HepG2 (cell line): ENCODE measurements around the gene PPP1R16B. TPM values are rescaled to one million over a fixed set of nuclear protein-coding genes. Genes with fewer than 3 reads are reported as not detected.

Source experiments
- ATAC-seq: fragments of 200-7000 bp; cut with Tn5 transposase; 3 replicates; pipeline ENCODE4 v1.9.1; 2020; ENCODE audit warnings: mild to moderate bottlenecking, moderate library complexity
- BruUV-seq: library from RNA; stranded (reverse); fragments of 400-500 nt; replicated peaks from 2 replicates; lab custom pipeline; 2021; lab: Mats Ljungman, UMichigan
- CTCF ChIA-PET: fragments of 300-600 bp; formaldehyde crosslinking; extraction: SDS; loops from one replicate; lab custom pipeline; 2021; ENCODE audit warnings: low total read pairs, inconsistent platforms, low intra/inter-chr PET ratio; lab: Yijun Ruan, JAX
- POLR2A ChIA-PET: fragments of 350-600 bp; sonication (Branson Sonifier 250); formaldehyde crosslinking; loops from one replicate; lab custom pipeline; 2020; ENCODE audit warnings: antibody characterized with exemption, inconsistent platforms; lab: Yijun Ruan, JAX
- DNase-seq: peaks from one replicate; pipeline ENCODE4 v3.0.0-alpha.2; 2015; ENCODE audit warnings: low spot score
- FAIRE-seq: peaks from 3 replicates; lab custom pipeline; 2011; peaks lifted over from hg19 to GRCh38; lab: Jason Lieb, UNC
- H2AFZ ChIP-seq: one replicate; pipeline ENCODE4 v1.6.1; 2011; ENCODE audit warnings: low read length, inconsistent platforms
- H3K27ac ChIP-seq: fragments of 300-600 bp; 3 replicates; pipeline ENCODE4 v1.8.0; 2011; ENCODE audit warnings: mixed run types, mild to moderate bottlenecking, mixed read lengths, low read length, inconsistent platforms; ENCODE audit not compliant: insufficient read depth; ENCODE audit errors: extremely low read length
- H3K27me3 ChIP-seq, 2 experiments: fragments of 200-600 bp in 1 of 2; 2 replicates in 1 of 2; 3 replicates in 1 of 2; pipeline versions ENCODE4 v1.6.0 to v1.8.0; 2011; ENCODE audit warnings: low read length in 2 of 2, mild to moderate bottlenecking in 2 of 2, moderate library complexity in 2 of 2, inconsistent platforms in 1 of 2; ENCODE audit not compliant: insufficient read depth in 2 of 2, control insufficient read depth in 1 of 2
- H3K36me3 ChIP-seq, 2 experiments: fragments of 200-600 bp in 1 of 2; replicated peaks in 1 of 2; 2 replicates in 1 of 2; 3 replicates in 1 of 2; pipeline versions ENCODE4 v1.5.1 to v1.8.0; 2011; ENCODE audit warnings: low read length in 2 of 2, inconsistent platforms in 1 of 2; ENCODE audit not compliant: insufficient read depth in 2 of 2, control insufficient read depth in 1 of 2
- H3K4me1 ChIP-seq: 2 replicates; pipeline ENCODE4 v1.5.1; 2012; ENCODE audit warnings: low read length, inconsistent platforms; ENCODE audit not compliant: insufficient read depth
- H3K4me2 ChIP-seq: 2 replicates; pipeline ENCODE4 v1.6.0; 2011; ENCODE audit warnings: low read depth, low read length, inconsistent platforms
- H3K4me3 ChIP-seq, 3 experiments: fragments of 200-600 bp in 1 of 3; sonication (generic), shearing (Covaris generic) in 1 of 3; replicated peaks in 1 of 3; 2 replicates each; pipeline ENCODE4 v1.5.1; 2011 to 2016; ENCODE audit warnings: low read length in 3 of 3, inconsistent platforms in 2 of 3, low read depth in 2 of 3, mild to moderate bottlenecking in 2 of 3, control low read depth in 1 of 3, mixed read lengths in 1 of 3; ENCODE audit not compliant: insufficient read depth in 1 of 3
- H3K79me2 ChIP-seq: one replicate; pipeline ENCODE4 v1.6.1; 2011; ENCODE audit warnings: low read length, inconsistent platforms; ENCODE audit not compliant: insufficient read depth
- H3K9ac ChIP-seq: 2 replicates; pipeline ENCODE4 v1.6.0; 2011; ENCODE audit warnings: mild to moderate bottlenecking, low read depth, low read length, inconsistent platforms; ENCODE audit not compliant: insufficient read depth
- H3K9me3 ChIP-seq: 2 replicates; pipeline ENCODE4 v1.5.1; 2012; ENCODE audit warnings: mild to moderate bottlenecking, low read length
- H4K20me1 ChIP-seq: 2 replicates; pipeline ENCODE4 v1.6.0; 2011; ENCODE audit warnings: inconsistent platforms, mild to moderate bottlenecking, low read length, moderate library complexity; ENCODE audit not compliant: insufficient read depth
- AHR ChIP-seq: IDR thresholded peaks from 2 replicates; pipeline ENCODE4 v1.6.1; 2018; ENCODE audit warnings: missing genetic modification reagents, missing compliant biosample characterization
- ASH2L ChIP-seq: fragments of 300-600, 200-600 bp; sonication (generic); IDR thresholded peaks from 2 replicates; pipeline ENCODE4 v1.7.0; 2017; ENCODE audit warnings: low read depth, mild to moderate bottlenecking, moderate library complexity, mixed read lengths, low read length; ENCODE audit not compliant: insufficient read length
- CEBPG ChIP-seq: IDR thresholded peaks from 2 replicates; pipeline ENCODE4 v1.6.1; 2016
- EED ChIP-seq: sonication (generic); formaldehyde crosslinking; IDR thresholded peaks from 2 replicates; pipeline ENCODE4 v1.5.0; 2020; ENCODE audit warnings: mild to moderate bottlenecking, missing genetic modification reagents
- KAT8 ChIP-seq: IDR thresholded peaks from 2 replicates; pipeline ENCODE4 v1.6.1; 2016; ENCODE audit warnings: missing genetic modification reagents, missing compliant biosample characterization
- MTERF4 ChIP-seq: sonication (generic); formaldehyde crosslinking; IDR thresholded peaks from 2 replicates; pipeline ENCODE4 v1.8.0; 2023; ENCODE audit warnings: mild to moderate bottlenecking, missing genetic modification reagents
- PHF8 ChIP-seq: sonication (generic); formaldehyde crosslinking; IDR thresholded peaks from 2 replicates; pipeline ENCODE4 v1.5.0; 2020; ENCODE audit warnings: missing genetic modification reagents
- SATB2 ChIP-seq: sonication (generic); formaldehyde crosslinking; IDR thresholded peaks from 2 replicates; pipeline ENCODE4 v1.5.0; 2020; ENCODE audit warnings: missing genetic modification reagents
- SOX6 ChIP-seq, 2 experiments: fragments of 450-650 bp in 1 of 2; sonication (generic) in 1 of 2; formaldehyde crosslinking in 1 of 2; IDR thresholded peaks; 2 replicates each; pipeline versions ENCODE4 v1.4.0 to v1.6.1; 2017 to 2020; ENCODE audit warnings: antibody characterized with exemption in 1 of 2, mild to moderate bottlenecking in 1 of 2, missing genetic modification reagents in 1 of 2
- THAP9 ChIP-seq: sonication (generic); formaldehyde crosslinking; IDR thresholded peaks from 2 replicates; pipeline ENCODE4; 2020; ENCODE audit warnings: missing genetic modification reagents, mild to moderate bottlenecking, borderline replicate concordance
- TRAFD1 ChIP-seq: sonication (generic); formaldehyde crosslinking; IDR thresholded peaks from 2 replicates; pipeline ENCODE4 v1.5.1; 2020; ENCODE audit warnings: missing genetic modification reagents, mild to moderate bottlenecking, borderline replicate concordance
- ZNF619 ChIP-seq: sonication (generic); formaldehyde crosslinking; IDR thresholded peaks from 2 replicates; pipeline ENCODE4 v1.4.0; 2020; ENCODE audit warnings: mild to moderate bottlenecking, missing genetic modification reagents
- ZNF709 ChIP-seq: sonication (generic); formaldehyde crosslinking; IDR thresholded peaks from 2 replicates; pipeline ENCODE4 v1.5.0; 2020; ENCODE audit warnings: mild to moderate bottlenecking, missing genetic modification reagents
- ZNF749 ChIP-seq: sonication (generic); formaldehyde crosslinking; IDR thresholded peaks from 2 replicates; pipeline ENCODE4 v1.8.0; 2022; ENCODE audit warnings: mild to moderate bottlenecking, missing genetic modification reagents, moderate library complexity, borderline replicate concordance
- WGBS: methylation state at CpG from one replicate; pipeline ENCODE4 v1.1.6; 2017; ENCODE audit warnings: low lambda C conversion rate; 5-methylcytosine and 5-hydroxymethylcytosine counted together
- in situ Hi-C: cut with HindIII; loops from 2 replicates; pipeline ENCODE4 v1.10.0; 2017; ENCODE audit warnings: low pct_unique_long_range_greater_than_20kb; ENCODE audit not compliant: extremely low pct_ligation_motif_present
- intact Hi-C: fragments of 100-400 bp; cut with micrococcal nuclease; formaldehyde crosslinking; loops from one replicate; pipeline ENCODE4 v1.10.0; 2022; ENCODE audit not compliant: unreplicated experiment
- polyA plus RNA-seq, 8 experiments: library from polyadenylated mRNA; depleted of rRNA in 3 of 8; stranded (reverse) in 7 of 8; unstranded in 1 of 8; fragments of >200 nt; fragmentation: Illumina TruSeq in 4 of 8; extraction: Trizol in 4 of 8; gene quantifications; 2 replicates each; pipeline versions ENCODE4 v1.2.1 to v1.2.3, GENCODE V29; 2011 to 2016; ENCODE audit warnings: low read depth in 4 of 8, missing spikeins in 1 of 8, mixed read lengths in 1 of 8; ENCODE audit not compliant: insufficient read depth in 1 of 8
- total RNA-seq, 5 experiments: library from RNA; depleted of rRNA; stranded (reverse); fragments of >200 nt; fragmentation: Illumina TruSeq; extraction: Trizol; gene quantifications; 2 replicates each; pipeline ENCODE4 v1.2.3, GENCODE V29; 2016; ENCODE audit warnings: low read depth in 1 of 5
- TF ChIP-seq, protein P1 (sequence below): IDR thresholded peaks from 2 replicates; pipeline ENCODE4 v1.6.1; 2016; ENCODE audit warnings: low read depth, borderline replicate concordance

The PPP1R16B gene
- total and polyA plus RNA-seq, 2 of the 13 experiments (the other 11 are each of a cell fraction or from before 2014, with no cell fraction given): 0.02 to 0.11 TPM

GRCh38 chr20:38831049-38831691 lies 25.7 kb downstream of the PPP1R16B start:
- H3K27me3 ChIP-seq: 0 out of 5 replicates have a peak, but pooled peaks cover 1 to 3% of the 10 kb centered on the region in 2 experiments
- no peak overlapping the region for H2AFZ ChIP-seq
- intact Hi-C loops: no loop called here
- no TSS peak for BruUV-seq
- no peaks in the 10 kb centered on the region for H3K9me3 ChIP-seq
- no peak for ATAC-seq
- in situ Hi-C loops: no loop called here
- ChIA-PET POLR2A (no interaction called here), CTCF (no interaction called here)
- H3K4me2 ChIP-seq: no peak overlapping the region
- no peak overlapping the region for H3K4me3 ChIP-seq
- H3K36me3 ChIP-seq: no peaks in the 10 kb centered on the region
- H3K9ac ChIP-seq: no peak overlapping the region
- DNase-seq: no peak
- no peak for FAIRE-seq
- H3K4me1 ChIP-seq: peaks cover 5% of the 10 kb centered on the region
- H3K79me2 ChIP-seq: no peaks in the 10 kb centered on the region
- TF ChIP-seq TRAFD1 (CRISPR knock-in tag) (no peak), SOX6 (IDR thresholded peaks at IDR 0.05) (no peak), SOX6 (CRISPR knock-in tag; IDR thresholded peaks at IDR 0.05) (no peak), ZNF619 (CRISPR knock-in tag) (no peak), AHR (CRISPR knock-in tag) (no peak), EED (CRISPR knock-in tag) (no peak), THAP9 (CRISPR knock-in tag) (no peak), ZNF709 (no peak), SATB2 (CRISPR knock-in tag) (no peak), ASH2L (no peak), ZNF749 (no peak), CEBPG (no peak), KAT8 (CRISPR knock-in tag) (no peak), PHF8 (no peak), MTERF4 (CRISPR knock-in tag) (no peak)
- TF ChIP-seq, protein P1, sequence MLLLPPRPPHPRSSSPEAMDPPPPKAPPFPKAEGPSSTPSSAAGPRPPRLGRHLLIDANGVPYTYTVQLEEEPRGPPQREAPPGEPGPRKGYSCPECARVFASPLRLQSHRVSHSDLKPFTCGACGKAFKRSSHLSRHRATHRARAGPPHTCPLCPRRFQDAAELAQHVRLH (CRISPR knock-in tag): no peak
- TF ChIP-seq, all 625 proteins: peak for 0
- Histone ChIP-seq H3K27ac (no peak overlapping the region), H4K20me1 (no peaks in the 10 kb centered on the region)
- 60% methylated on average over 11 of the region's 11 CpGs for WGBS
